H9 (cell line): ENCODE measurements around the gene SASS6. TPM values are rescaled to one million over a fixed set of nuclear protein-coding genes. Genes with fewer than 3 reads are reported as not detected.

Source experiments
- DNase-seq: peaks from one replicate; pipeline ENCODE4 v3.0.0-alpha.2; 2017
- H2AFZ ChIP-seq: one replicate; pipeline ENCODE4 v1.6.1; 2013; ENCODE audit warnings: mild to moderate bottlenecking, low read length, control low read depth, moderate library complexity
- H2AK5ac ChIP-seq: 2 replicates; pipeline ENCODE4 v1.6.1; 2013; ENCODE audit warnings: low read length, control low read depth, mixed read lengths; ENCODE audit not compliant: insufficient read length
- H2BK120ac ChIP-seq: one replicate; pipeline ENCODE4 v1.6.1; 2013; ENCODE audit warnings: low read depth, mild to moderate bottlenecking, low read length, control low read depth, inconsistent platforms; ENCODE audit not compliant: poor library complexity, severe bottlenecking
- H2BK12ac ChIP-seq: 2 replicates; pipeline ENCODE4 v1.6.1; 2013; ENCODE audit warnings: low read length, control low read depth, mixed read lengths, low read depth; ENCODE audit not compliant: insufficient read length
- H2BK15ac ChIP-seq: 2 replicates; pipeline ENCODE4 v1.6.1; 2013; ENCODE audit warnings: low read depth, low read length, control low read depth
- H2BK20ac ChIP-seq: one replicate; pipeline ENCODE4 v1.6.1; 2013; ENCODE audit warnings: low read depth, mild to moderate bottlenecking, low read length, control low read depth, inconsistent platforms; ENCODE audit not compliant: poor library complexity, severe bottlenecking
- H2BK5ac ChIP-seq: 2 replicates; pipeline ENCODE4 v1.6.1; 2013; ENCODE audit warnings: low read length, control low read depth, mixed read lengths; ENCODE audit not compliant: insufficient read length
- H3K14ac ChIP-seq: 2 replicates; pipeline ENCODE4 v1.6.1; 2013; ENCODE audit warnings: low read length, control low read depth; ENCODE audit not compliant: insufficient read depth
- H3K18ac ChIP-seq: 2 replicates; pipeline ENCODE4 v1.6.1; 2013; ENCODE audit warnings: low read depth, mild to moderate bottlenecking, mixed read lengths, low read length, control low read depth; ENCODE audit not compliant: insufficient read length
- H3K23ac ChIP-seq: 2 replicates; pipeline ENCODE4 v1.6.1; 2013; ENCODE audit warnings: low read length, control low read depth, mixed read lengths, low read depth; ENCODE audit not compliant: insufficient read length
- H3K23me2 ChIP-seq: 2 replicates; pipeline ENCODE4 v1.6.1; 2013; ENCODE audit warnings: low read depth, mild to moderate bottlenecking, mixed read lengths, low read length, control low read depth; ENCODE audit not compliant: insufficient read length, poor library complexity, severe bottlenecking
- H3K27ac ChIP-seq: 2 replicates; pipeline ENCODE4 v1.5.1; 2013; ENCODE audit warnings: low read length, control low read depth, mixed read lengths, low read depth; ENCODE audit not compliant: insufficient read length
- H3K27me3 ChIP-seq: 2 replicates; pipeline ENCODE4 v1.6.1; 2013; ENCODE audit warnings: low read length, control low read depth, inconsistent platforms; ENCODE audit not compliant: insufficient read depth
- H3K4ac ChIP-seq: 2 replicates; pipeline ENCODE4 v1.6.1; 2013; ENCODE audit warnings: low read depth, mild to moderate bottlenecking, control low read depth, inconsistent platforms, low read length, moderate library complexity
- H3K4me1 ChIP-seq: 2 replicates; pipeline ENCODE4 v1.6.1; 2013; ENCODE audit warnings: low read length, control low read depth, inconsistent platforms; ENCODE audit not compliant: insufficient read depth
- H3K4me2 ChIP-seq: 2 replicates; pipeline ENCODE4 v1.6.1; 2013; ENCODE audit warnings: low read length, control low read depth, mixed read lengths; ENCODE audit not compliant: insufficient read length, insufficient read depth
- H3K56ac ChIP-seq: 2 replicates; pipeline ENCODE4 v1.6.1; 2013; ENCODE audit warnings: low read depth, mild to moderate bottlenecking, mixed read lengths, low read length, control low read depth; ENCODE audit not compliant: insufficient read length
- H3K79me1 ChIP-seq: 2 replicates; pipeline ENCODE4 v1.6.1; 2013; ENCODE audit warnings: low read depth, mild to moderate bottlenecking, moderate library complexity, low read length, control low read depth, inconsistent platforms; ENCODE audit not compliant: insufficient read depth, poor library complexity, severe bottlenecking
- H3K79me2 ChIP-seq: 2 replicates; pipeline ENCODE4 v1.6.1; 2013; ENCODE audit warnings: low read length, control low read depth, inconsistent platforms; ENCODE audit not compliant: insufficient read depth
- H3K9ac ChIP-seq: 2 replicates; pipeline ENCODE4 v1.6.1; 2013; ENCODE audit warnings: low read length, control low read depth, mixed read lengths; ENCODE audit not compliant: insufficient read length; ENCODE audit errors: extremely low read depth
- H3K9me3 ChIP-seq: one replicate; pipeline ENCODE4 v1.6.1; 2013; ENCODE audit warnings: low read depth, low read length, inconsistent platforms; ENCODE audit not compliant: control insufficient read depth
- H3T11ph ChIP-seq: one replicate; pipeline ENCODE4 v1.6.1; 2013; ENCODE audit warnings: mild to moderate bottlenecking, low read length, control low read depth, inconsistent platforms
- H4K20me1 ChIP-seq: one replicate; pipeline ENCODE4 v1.6.1; 2013; ENCODE audit not compliant: control insufficient read depth, insufficient read length, insufficient read depth
- H4K5ac ChIP-seq: 2 replicates; pipeline ENCODE4 v1.6.1; 2013; ENCODE audit warnings: low read depth, mild to moderate bottlenecking, mixed read lengths, low read length, control low read depth; ENCODE audit not compliant: insufficient read length
- H4K8ac ChIP-seq: replicated peaks from 2 replicates; pipeline ENCODE4 v1.6.1; 2013; ENCODE audit warnings: low read length, control low read depth, mixed read lengths, low read depth; ENCODE audit not compliant: insufficient read length
- H4K91ac ChIP-seq: 2 replicates; pipeline ENCODE4 v1.6.1; 2013; ENCODE audit warnings: low read depth, mild to moderate bottlenecking, moderate library complexity, mixed read lengths, low read length, control low read depth; ENCODE audit not compliant: insufficient read length
- H3K27ac Mint-ChIP-seq, 3 experiments: 2 replicates in 2 of 3; 3 replicates in 1 of 3; pipeline ENCODE4 v1.8.0; 2020 to 2021; ENCODE audit warnings: mixed read lengths in 3 of 3, mild to moderate bottlenecking in 1 of 3, moderate library complexity in 1 of 3
- H3K27me3 Mint-ChIP-seq: 2 replicates; pipeline ENCODE4 v1.8.0; 2021; ENCODE audit warnings: low read depth, mild to moderate bottlenecking, moderate library complexity, mixed read lengths
- H3K36me3 Mint-ChIP-seq, 3 experiments: 2 replicates in 2 of 3; 3 replicates in 1 of 3; pipeline ENCODE4 v1.8.0; 2020 to 2021; ENCODE audit warnings: low read depth in 3 of 3, mixed read lengths in 3 of 3; ENCODE audit not compliant: insufficient read depth in 1 of 3
- H3K4me1 Mint-ChIP-seq, 2 experiments: 2 replicates each; pipeline ENCODE4 v1.8.0; 2020; ENCODE audit warnings: mixed read lengths in 2 of 2
- H3K4me3 Mint-ChIP-seq, 2 experiments: 2 replicates in 1 of 2; 3 replicates in 1 of 2; pipeline ENCODE4 v1.8.0; 2020 to 2021; ENCODE audit warnings: mild to moderate bottlenecking in 2 of 2, mixed read lengths in 2 of 2, moderate library complexity in 1 of 2
- H3K9me3 Mint-ChIP-seq, 2 experiments: 2 replicates in 1 of 2; 3 replicates in 1 of 2; pipeline ENCODE4 v1.8.0; 2020; ENCODE audit warnings: mild to moderate bottlenecking in 2 of 2, mixed read lengths in 2 of 2, moderate library complexity in 1 of 2
- CTCF ChIP-seq: fragments of 200-600 bp; sonication (generic); conservative IDR thresholded peaks from 3 replicates; pipeline ENCODE4 v1.8.0; 2021; ENCODE audit warnings: antibody characterized with exemption, mild to moderate bottlenecking
- WGBS: extraction: QIAGEN DNeasy Blood & Tissue Kit; methylation state at CpG from one replicate; pipeline ENCODE4 v1.1.7; 2013; ENCODE audit warnings: missing lambda C conversion rate, low lambda C conversion rate, mixed read lengths; ENCODE audit not compliant: insufficient read length; ENCODE audit errors: extremely low coverage; 5-methylcytosine and 5-hydroxymethylcytosine counted together
- total RNA-seq: library from RNA; stranded (reverse); gene quantifications from 2 replicates; pipeline ENCODE4 v1.2.1, GENCODE V29; 2021

The SASS6 gene
- total RNA-seq, 1 experiment from 2014 or later = 15.2 TPM

DNA sequence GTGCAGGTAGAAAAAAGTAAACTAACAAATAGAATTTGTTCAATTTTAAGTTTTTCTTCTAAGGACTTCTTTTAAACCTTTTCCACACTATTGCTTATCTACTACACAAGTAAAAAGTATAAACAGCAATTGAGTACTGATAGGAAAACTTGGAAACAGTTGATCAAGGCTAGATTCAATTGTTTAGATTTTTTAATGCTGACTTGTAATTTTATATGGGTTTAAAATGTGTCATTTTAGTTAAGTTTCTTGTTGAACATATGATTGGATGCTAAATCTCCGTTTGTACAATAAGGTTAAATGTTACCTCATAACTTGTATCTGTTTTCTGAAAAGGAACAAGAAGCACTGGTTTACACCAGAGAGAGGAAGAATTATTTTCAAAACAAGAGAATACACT lies 5.5 kb downstream of the SASS6 start:
- no peak overlapping the region for H2BK120ac ChIP-seq
- H4K20me1 ChIP-seq = no peaks in the 10 kb centered on the region
- Mint-ChIP-seq H3K4me1 (peaks cover 7% of the 10 kb centered on the region in 2 experiments), H3K27ac (no peak overlapping the region), H3K27me3 (no peaks in the 10 kb centered on the region), H3K9me3 (no peaks in the 10 kb centered on the region), H3K36me3 (peaks cover 5 to 7% (median 5%) of the 10 kb centered on the region in 3 experiments; a peak in 5 of 7 replicates), H3K4me3 (no peak overlapping the region)
- no peak overlapping the region for H3K4me2 ChIP-seq
- no peak overlapping the region for H3K14ac ChIP-seq
- H3K18ac ChIP-seq = no peak overlapping the region
- no peak overlapping the region for H3K56ac ChIP-seq
- DNase-seq = no peak
- no peaks in the 10 kb centered on the region for H3K27me3 ChIP-seq
- no CpG with 5 or more reads among the region's 1 CpG for WGBS
- no peak overlapping the region for H2BK12ac ChIP-seq
- H4K5ac ChIP-seq = no peak overlapping the region
- H2BK20ac ChIP-seq = no peak overlapping the region
- no peak overlapping the region for H2BK15ac ChIP-seq
- no peak overlapping the region for H3K4ac ChIP-seq
- H3K23ac ChIP-seq = no peak overlapping the region
- H3K9me3 ChIP-seq = no peaks in the 10 kb centered on the region
- TF ChIP-seq CTCF = no peak
- H2AK5ac ChIP-seq = no peak overlapping the region
- H3K79me1 ChIP-seq = peaks cover 5% of the 10 kb centered on the region
- H3K27ac ChIP-seq = no peak overlapping the region
- H3T11ph ChIP-seq = no peak overlapping the region
- peaks cover 2% of the 10 kb centered on the region for H3K23me2 ChIP-seq
- H4K91ac ChIP-seq = no peak overlapping the region
- peaks cover 15% of the 10 kb centered on the region; the same call in 1 of the 2 replicates for H3K79me2 ChIP-seq
- no peak overlapping the region for H2AFZ ChIP-seq
- no peak overlapping the region for H4K8ac ChIP-seq
- H3K4me1 ChIP-seq = no peaks in the 10 kb centered on the region
- H2BK5ac ChIP-seq = no peak overlapping the region
- no peak overlapping the region for H3K9ac ChIP-seq
